K562 (cell line): Measurements from ENCODE around the gene FERMT3. TPM values are rescaled to one million over a fixed set of nuclear protein-coding genes. Genes with fewer than 3 reads are reported as not detected.

ENCODE experiments used
- ATAC-seq: fragments of 200-7000 bp; cut with Tn5 transposase; 3 replicates; pipeline ENCODE4 v1.9.1; 2020; ENCODE audit warnings: moderate library complexity
- BruUV-seq: library from RNA; stranded (reverse); fragments of 400-500 nt; replicated peaks from 2 replicates; lab custom pipeline; 2021; lab: Mats Ljungman, UMichigan
- CTCF ChIA-PET: fragments of 300-600 bp; formaldehyde crosslinking; extraction: SDS; loops from one replicate; lab custom pipeline; 2021; ENCODE audit warnings: low intra/inter-chr PET ratio; lab: Yijun Ruan, JAX
- POLR2A ChIA-PET: fragments of 300-600, 350-650 bp; sonication (Branson Sonifier 250); formaldehyde crosslinking; extraction: SDS; loops from one replicate; lab custom pipeline; 2021; ENCODE audit warnings: antibody characterized with exemption, inconsistent platforms; lab: Yijun Ruan, JAX
- DNase-seq, 4 experiments: peaks; one replicate each; pipeline versions ENCODE4 v3.0.0 to v3.0.0-alpha.2; 2011 to 2018; ENCODE audit warnings: low spot score in 3 of 4, mixed read lengths in 3 of 4; ENCODE audit errors: extremely low read depth in 1 of 4
- FAIRE-seq: peaks from 2 replicates; lab custom pipeline; 2011; peaks lifted over from hg19 to GRCh38; lab: Jason Lieb, UNC
- H2AFZ ChIP-seq: 2 replicates; pipeline ENCODE4 v1.6.0; 2011; ENCODE audit warnings: low read depth, low read length, control low read depth, inconsistent platforms
- H3K27ac ChIP-seq: fragments of 200-600 bp; 3 replicates; pipeline ENCODE4 v1.8.0; 2011; ENCODE audit warnings: low read depth, mild to moderate bottlenecking, control low read depth, inconsistent platforms, low read length, moderate library complexity, mixed read lengths; ENCODE audit errors: extremely low read depth
- H3K27me3 ChIP-seq, 2 experiments: fragments of 300-600 bp in 1 of 2; 2 replicates in 1 of 2; 3 replicates in 1 of 2; pipeline versions ENCODE4 v1.6.0 to v1.8.0; 2011; ENCODE audit warnings: inconsistent platforms in 2 of 2, low read length in 2 of 2, mild to moderate bottlenecking in 1 of 2, mixed read lengths in 1 of 2, moderate library complexity in 1 of 2; ENCODE audit not compliant: control insufficient read depth in 2 of 2, insufficient read depth in 2 of 2
- H3K36me3 ChIP-seq: fragments of 300-600 bp; 3 replicates; pipeline ENCODE4 v1.8.0; 2011; ENCODE audit warnings: mild to moderate bottlenecking, low read length, inconsistent platforms; ENCODE audit not compliant: control insufficient read depth, insufficient read depth
- H3K4me1 ChIP-seq, 2 experiments: fragments of 200-600 bp in 1 of 2; replicated peaks in 1 of 2; 2 replicates in 1 of 2; 3 replicates in 1 of 2; pipeline versions ENCODE4 v1.5.1 to v1.8.0; 2011; ENCODE audit warnings: inconsistent platforms in 2 of 2, low read length in 2 of 2, mild to moderate bottlenecking in 1 of 2, mixed read lengths in 1 of 2, moderate library complexity in 1 of 2; ENCODE audit not compliant: control insufficient read depth in 2 of 2, insufficient read depth in 2 of 2
- H3K4me2 ChIP-seq: 2 replicates; pipeline ENCODE4 v1.6.1; 2011; ENCODE audit warnings: low read length, control low read depth, inconsistent platforms, mixed read lengths; ENCODE audit not compliant: insufficient read depth
- H3K4me3 ChIP-seq: fragments of 200-600 bp; sonication (generic), shearing (Covaris generic); 2 replicates; pipeline ENCODE4 v1.5.1; 2016; ENCODE audit warnings: control low read depth, inconsistent platforms
- H3K79me2 ChIP-seq: fragments of 200-600 bp; 3 replicates; pipeline ENCODE4 v1.8.0; 2011; ENCODE audit warnings: low read length, inconsistent platforms; ENCODE audit not compliant: control insufficient read depth, insufficient read depth
- H3K9ac ChIP-seq, 2 experiments: 2 replicates each; pipeline versions ENCODE4 v1.6.0 to v1.6.1; 2011; ENCODE audit warnings: low read depth in 2 of 2, low read length in 2 of 2, control low read depth in 1 of 2, inconsistent platforms in 1 of 2, mild to moderate bottlenecking in 1 of 2, mixed read lengths in 1 of 2; ENCODE audit not compliant: insufficient read depth in 1 of 2
- H3K9me1 ChIP-seq: one replicate; pipeline ENCODE4 v1.6.0; 2011; ENCODE audit warnings: inconsistent platforms, mild to moderate bottlenecking, low read length, moderate library complexity; ENCODE audit not compliant: control insufficient read depth, insufficient read depth
- H3K9me3 ChIP-seq: replicated peaks from 2 replicates; pipeline ENCODE4 v1.5.1; 2011; ENCODE audit warnings: low read depth, low read length, inconsistent platforms; ENCODE audit not compliant: control insufficient read depth, insufficient read depth
- H4K20me1 ChIP-seq: replicated peaks from 2 replicates; pipeline ENCODE4 v1.6.1; 2011; ENCODE audit warnings: low read length, inconsistent platforms, mixed read lengths; ENCODE audit not compliant: control insufficient read depth, insufficient read depth
- ARNT ChIP-seq, 2 experiments: fragments of 450-650 bp; IDR thresholded peaks; 2 replicates each; pipeline ENCODE4 v1.6.1; 2016; ENCODE audit warnings: mild to moderate bottlenecking in 1 of 2
- BRCA1 ChIP-seq, 2 experiments: fragments of 450-650 bp in 1 of 2; sonication (generic) in 1 of 2; formaldehyde crosslinking in 1 of 2; IDR thresholded peaks; 2 replicates each; pipeline versions ENCODE4 v1.5.0 to v1.6.1; 2017 to 2020; ENCODE audit warnings: mild to moderate bottlenecking in 1 of 2, missing genetic modification reagents in 1 of 2
- CTBP1 ChIP-seq: fragments of 450-650 bp; IDR thresholded peaks from 2 replicates; pipeline ENCODE4 v1.6.1; 2016; ENCODE audit warnings: borderline replicate concordance
- ELF1 ChIP-seq: fragments of 200-800 bp; sonication (Bioruptor generic); IDR thresholded peaks from 2 replicates; pipeline ENCODE4 v1.6.1; 2016; ENCODE audit warnings: missing genetic modification characterization, missing compliant biosample characterization
- JUNB ChIP-seq: fragments of 450-650 bp; formaldehyde crosslinking; conservative IDR thresholded peaks from 2 replicates; pipeline ENCODE4 v1.4.0; 2020; ENCODE audit warnings: mild to moderate bottlenecking
- MEF2A ChIP-seq: IDR thresholded peaks from 2 replicates; pipeline ENCODE4 v1.6.1; 2011; ENCODE audit warnings: low read depth, mild to moderate bottlenecking, low read length, moderate library complexity; ENCODE audit not compliant: control insufficient read depth
- NR2C1 ChIP-seq, 2 experiments: fragments of 450-650 bp; IDR thresholded peaks; 2 replicates each; pipeline ENCODE4 v1.6.1; 2017; ENCODE audit warnings: mild to moderate bottlenecking in 2 of 2, antibody characterized with exemption in 1 of 2, inconsistent platforms in 1 of 2, missing compliant biosample characterization in 1 of 2, missing genetic modification characterization in 1 of 2
- RB1 ChIP-seq: fragments of 450-650 bp; IDR thresholded peaks from 2 replicates; pipeline ENCODE4 v1.6.1; 2017; ENCODE audit warnings: low read depth, mild to moderate bottlenecking
- RBM22 ChIP-seq: fragments of 200-400 bp; formaldehyde crosslinking; IDR thresholded peaks from 2 replicates; pipeline ENCODE4 v1.6.1; 2018; ENCODE audit warnings: low read length, low read depth; ENCODE audit not compliant: poor library complexity, severe bottlenecking
- RHOXF2B ChIP-seq: fragments of 250-450 bp; sonication (Bioruptor Pico); conservative IDR thresholded peaks from 2 replicates; pipeline ENCODE4 v1.5.1; 2021
- SAFB2 ChIP-seq: fragments of 200-400 bp; formaldehyde crosslinking; IDR thresholded peaks from 2 replicates; pipeline ENCODE4 v1.6.1; 2018; ENCODE audit warnings: borderline replicate concordance, low read length, low read depth, moderate library complexity; ENCODE audit not compliant: severe bottlenecking
- SAP30 ChIP-seq: fragments of 200-600 bp; sonication (generic); IDR thresholded peaks from 2 replicates; pipeline ENCODE4 v1.6.1; 2012; ENCODE audit warnings: borderline replicate concordance, low read depth, mild to moderate bottlenecking, moderate library complexity, low read length, control low read depth, inconsistent platforms; ENCODE audit not compliant: insufficient read depth, poor library complexity, severe bottlenecking
- TCF7 ChIP-seq: sonication (generic); IDR thresholded peaks from 2 replicates; pipeline ENCODE4 v1.6.1; 2016; ENCODE audit warnings: antibody characterized with exemption, borderline replicate concordance
- YY1 ChIP-seq, 3 experiments: IDR thresholded peaks; 2 replicates each; pipeline ENCODE4 v1.6.1; 2011; ENCODE audit warnings: low read length in 2 of 3, mild to moderate bottlenecking in 2 of 3, moderate library complexity in 2 of 3, borderline replicate concordance in 1 of 3, control low read depth in 1 of 3, low read depth in 1 of 3; ENCODE audit not compliant: insufficient read depth in 3 of 3, insufficient replicate concordance in 2 of 3, control insufficient read depth in 1 of 3, insufficient read length in 1 of 3; ENCODE audit errors: extremely low read depth in 1 of 3
- ZBTB7A ChIP-seq: IDR thresholded peaks from 2 replicates; pipeline ENCODE4 v1.6.1; 2011; ENCODE audit warnings: low read depth, mild to moderate bottlenecking, low read length, moderate library complexity, borderline replicate concordance; ENCODE audit not compliant: control insufficient read depth
- ZC3H4 ChIP-seq: sonication (generic); formaldehyde crosslinking; IDR thresholded peaks from 2 replicates; pipeline ENCODE4 v1.9.0; 2021; ENCODE audit warnings: missing genetic modification reagents, borderline replicate concordance
- ZNF197 ChIP-seq: fragments of 200-800 bp; sonication (Bioruptor generic); IDR thresholded peaks from 2 replicates; pipeline ENCODE4 v1.6.1; 2016; ENCODE audit warnings: low read depth, missing genetic modification characterization, missing compliant biosample characterization
- ZNF444 ChIP-seq: fragments of 250-450 bp; sonication (Bioruptor Pico); IDR thresholded peaks from 2 replicates; pipeline ENCODE4 v1.4.0; 2020; ENCODE audit warnings: mild to moderate bottlenecking, moderate library complexity
- ZNF740 ChIP-seq, 3 experiments: fragments of 200-800 bp in 1 of 3; sonication (Bioruptor generic) in 1 of 3; sonication (generic) in 1 of 3; formaldehyde crosslinking in 1 of 3; IDR thresholded peaks; 2 replicates each; pipeline versions ENCODE4 v1.6.1 to v1.8.0; 2016 to 2022; ENCODE audit warnings: mild to moderate bottlenecking in 2 of 3, missing compliant biosample characterization in 2 of 3, missing genetic modification characterization in 2 of 3, missing genetic modification reagents in 1 of 3
- whole genome bisulfite sequencing: fragments of 100-300 bp; shearing (Covaris generic); methylation state at CpG from one replicate; pipeline ENCODE4 v1.1.6; 2016; ENCODE audit warnings: low coverage, mixed read lengths; ENCODE audit not compliant: insufficient coverage; ENCODE audit errors: missing lambda C conversion rate; 5-methylcytosine and 5-hydroxymethylcytosine counted together
- in situ Hi-C: fragments of 300-500 bp; cut with MboI; formaldehyde crosslinking; loops from 4 replicates; pipeline ENCODE4 v1.15.0; 2018; ENCODE audit warnings: inconsistent platforms, mixed read lengths
- intact Hi-C: fragments of 100-400 bp; cut with micrococcal nuclease; formaldehyde crosslinking; loops from 2 replicates; pipeline ENCODE4 v1.14.2; 2022
- polyA plus RNA-seq, 8 experiments: library from polyadenylated mRNA; depleted of rRNA in 4 of 8; stranded (reverse) in 5 of 8; unstranded in 3 of 8; fragments of >200 nt; fragmentation: Nextera tagmentation in 2 of 8; fragmentation: Illumina TruSeq in 1 of 8; extraction: Ambion mirVana in 2 of 8; extraction: Trizol in 1 of 8; gene quantifications; 2 replicates each; pipeline versions ENCODE4 v1.2.1 to v1.2.3, GENCODE V29; 2011 to 2014; ENCODE audit warnings: inconsistent platforms in 1 of 8, missing spikeins in 1 of 8
- total RNA-seq, 7 experiments: library from RNA; depleted of rRNA in 6 of 7; stranded (reverse); fragments of >200 nt in 6 of 7; fragmentation: Illumina TruSeq in 2 of 7; extraction: Trizol in 2 of 7; gene quantifications; 2 replicates each; pipeline versions ENCODE4 v1.2.1 to v1.2.3, GENCODE V29; 2011 to 2021; ENCODE audit warnings: low replicate concordance in 1 of 7

Gene FERMT3
- total and polyA plus RNA-seq, 9 of the 15 experiments (the other 6 are each of a cell fraction or from before 2014, with no cell fraction given), result 3.2 to 275 (median 79.7) TPM

- no peaks in the 10 kb centered on the region for H3K9me1 ChIP-seq
- ATAC-seq, result peak; percentile 14; the same call in 2 of the 3 replicates
- peak overlapping the region; percentile 88 for H3K4me2 ChIP-seq
- ChIA-PET POLR2A (interaction anchor here (1.6 to 2.2 kb wide), 2 partner anchors 11 kb away, joined by 3 to 10 read pairs; partner anchors contain the start of gene PPP1R14B), CTCF (no interaction called here)
- H3K4me3 ChIP-seq, result peak overlapping the region; percentile 71
- H3K27me3 ChIP-seq, result no peaks in the 10 kb centered on the region
- in situ Hi-C loops, result no loop called here
- H3K9me3 ChIP-seq, result no peaks in the 10 kb centered on the region
- 2% methylated on average over 37 of the region's 80 CpGs for WGBS
- H3K9ac ChIP-seq, result peak overlapping the region; percentile 38 to 91
- intact Hi-C loops, result no loop called here
- peaks cover 34 to 66% of the 10 kb centered on the region in 2 experiments for H3K4me1 ChIP-seq
- peak overlapping the region; percentile 62; the same call in 1 of the 3 replicates for H3K27ac ChIP-seq
- H3K36me3 ChIP-seq, result peaks cover 37% of the 10 kb centered on the region; the same call in 2 of the 3 replicates
- BruUV-seq, result no TSS peak
- H3K79me2 ChIP-seq, result peaks cover 39% of the 10 kb centered on the region
- H2AFZ ChIP-seq, result no peak overlapping the region
- no peak for FAIRE-seq
- H4K20me1 ChIP-seq, result no peaks in the 10 kb centered on the region
- DNase-seq, result peak in 3 of 4 experiments; percentile 44 to 51 (median 48)
- no peak for TF ChIP-seq TCF7
- no peak for TF ChIP-seq SAFB2
- TF ChIP-seq ZNF197 (CRISPR knock-in tag), result no peak
- TF ChIP-seq ZC3H4 (CRISPR knock-in tag), result peak; percentile 73; the same call in 1 of the 2 replicates
- TF ChIP-seq MEF2A, result no peak
- TF ChIP-seq NR2C1 (IDR thresholded peaks at IDR 0.05), result no peak
- TF ChIP-seq NR2C1 (tag; IDR thresholded peaks at IDR 0.05), result no peak
- peak; percentile 35; the same call in 1 of the 2 replicates for TF ChIP-seq CTBP1
- TF ChIP-seq ZNF444, result no peak
- no peak for TF ChIP-seq BRCA1 (IDR thresholded peaks at IDR 0.05)
- no peak for TF ChIP-seq BRCA1 (CRISPR knock-in tag; IDR thresholded peaks at IDR 0.05)
- TF ChIP-seq RBM22, result no peak
- TF ChIP-seq RHOXF2B (CRISPR knock-in tag), result no peak
- TF ChIP-seq ARNT (IDR thresholded peaks at IDR 0.05), result no peak
- peak in 2 of 3 experiments; percentile 25 to 39 for TF ChIP-seq YY1 (IDR thresholded peaks at IDR 0.05; ENCODE audit: borderline replicate concordance in 1 of 3, control insufficient read depth in 1 of 3, extremely low read depth in 1 of 3, insufficient read depth in 3 of 3, insufficient read length in 1 of 3, insufficient replicate concordance in 2 of 3, low read depth in 1 of 3, low read length in 2 of 3)
- TF ChIP-seq JUNB (CRISPR knock-in tag), result no peak
- no peak for TF ChIP-seq ELF1 (tag)
- TF ChIP-seq ZNF740 (CRISPR knock-in tag; IDR thresholded peaks at IDR 0.05), result no peak
- 0 out of 4 replicates have a peak, but pooled peaks of 1 of the 2 experiments have one; percentile 57 for TF ChIP-seq ZNF740 (tag; IDR thresholded peaks at IDR 0.05)
- peak; percentile 26; the same call in 1 of the 2 replicates for TF ChIP-seq ZBTB7A
- peak; percentile 48 for TF ChIP-seq SAP30
- TF ChIP-seq RB1, result peak; percentile 48; the same call in 1 of the 2 replicates
Observed at GRCh38 chr11:64234647-64235379, 28.3 kb downstream of the FERMT3 start.
